HTERT RPE-1 (cell line): ENCODE data around the gene RGS3.

Source experiments
- in situ Hi-C: fragments of 300-500 bp; cut with MboI; formaldehyde crosslinking; loops from 4 replicates; pipeline ENCODE4 v1.14.3; 2020; ENCODE audit warnings: low sequenced_read_pairs

The RGS3 gene

GRCh38 chr9:113509463-113509862, 45.9 kb downstream of the RGS3 start:
- in situ Hi-C loops: no loop called here

GRCh38 chr9:113511047-113511521, 47.6 kb downstream of the RGS3 start:
- in situ Hi-C loops: no loop called here

- in situ Hi-C loops: no loop called here
These were observed 48.6 kb downstream of the RGS3 start for GRCh38 chr9:113511856-113512761.

- in situ Hi-C loops: no loop called here
These were observed 49.6 kb downstream of the RGS3 start for GRCh38 chr9:113513111-113513510.

GRCh38 chr9:113513536-113513935, 50.0 kb downstream of the RGS3 start:
- in situ Hi-C loops: no loop called here

- in situ Hi-C loops: no loop called here
These were observed 50.5 kb downstream of the RGS3 start for GRCh38 chr9:113514061-113514460.

- in situ Hi-C loops: no loop called here
These were observed 51.2 kb downstream of the RGS3 start for GRCh38 chr9:113514748-113515147.

GRCh38 chr9:113515862-113516261, 52.3 kb downstream of the RGS3 start:
- in situ Hi-C loops: no loop called here

GRCh38 chr9:113516840-113517577, 53.5 kb downstream of the RGS3 start:
- in situ Hi-C loops: no loop called here

GRCh38 chr9:113519426-113520108, 56.0 kb downstream of the RGS3 start:
- in situ Hi-C loops: no loop called here

GRCh38 chr9:113520109-113520642, 56.6 kb downstream of the RGS3 start:
- in situ Hi-C loops: no loop called here

- in situ Hi-C loops: no loop called here
These were observed 58.2 kb downstream of the RGS3 start for GRCh38 chr9:113521693-113522255.

GRCh38 chr9:113522419-113522818, 58.9 kb downstream of the RGS3 start:
- in situ Hi-C loops: no loop called here

- in situ Hi-C loops: no loop called here
These were observed 59.3 kb downstream of the RGS3 start for GRCh38 chr9:113522858-113523257.

GRCh38 chr9:113523421-113524141, 60.1 kb downstream of the RGS3 start:
- in situ Hi-C loops: no loop called here

- in situ Hi-C loops: no loop called here
These were observed 60.9 kb downstream of the RGS3 start for GRCh38 chr9:113524468-113524867.

GRCh38 chr9:113525205-113525604, 61.7 kb downstream of the RGS3 start:
- in situ Hi-C loops: no loop called here

GRCh38 chr9:113525831-113526230, 62.3 kb downstream of the RGS3 start:
- in situ Hi-C loops: no loop called here

GRCh38 chr9:113526231-113526746, 62.8 kb downstream of the RGS3 start:
- in situ Hi-C loops: no loop called here

GRCh38 chr9:113526841-113527240, 63.3 kb downstream of the RGS3 start:
- in situ Hi-C loops: no loop called here
